ENCODE data around the gene HOXD4.
A peak's percentile ranks its signal among the peaks of the same experiment; 100 is the strongest.

HOXD4 gene

DNA sequence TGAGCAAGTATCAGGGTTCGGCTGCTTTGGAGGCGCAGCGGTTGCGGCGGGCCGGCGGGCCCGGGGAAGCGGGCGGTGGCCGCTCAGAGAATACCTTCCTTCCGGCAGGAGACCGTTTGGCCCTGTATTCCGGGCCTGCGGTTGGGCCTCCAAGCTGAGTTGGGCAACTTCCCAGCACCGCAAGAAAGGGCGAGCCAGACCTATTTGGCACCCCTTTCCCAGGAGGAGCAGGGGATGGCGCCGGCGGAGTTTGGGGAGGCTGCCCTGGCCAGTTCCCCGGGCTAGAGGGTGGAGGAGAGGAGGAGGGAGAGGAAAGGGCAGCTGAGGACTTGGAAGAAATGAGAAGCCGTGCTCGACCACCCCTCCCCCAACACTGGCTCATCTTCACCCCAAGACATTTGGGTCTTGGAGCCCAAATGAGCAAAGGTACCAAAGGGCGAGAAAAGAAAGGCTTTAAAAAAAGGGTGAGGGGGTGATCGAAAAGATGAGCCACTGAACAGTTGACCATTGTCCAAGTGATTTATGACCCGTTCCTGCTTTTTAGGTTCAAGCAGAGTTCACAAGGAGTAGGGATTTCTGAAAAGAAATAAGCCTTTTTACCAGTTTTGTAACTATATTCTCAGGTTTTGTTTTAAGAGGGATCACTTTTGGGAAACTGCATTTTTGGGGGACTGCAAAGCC is 14.2 kb downstream of the HOXD4 start:
- peaks cover 97% of the 10 kb centered on the region for H3K4me1 Mint-ChIP-seq
- peak overlapping the region; percentile 86 for H3K4me3 Mint-ChIP-seq
- no peak for DNase-seq

GRCh38 chr2:176166272-176166671 is 14.9 kb downstream of the HOXD4 start:
- peaks cover 4% of the 10 kb centered on the region for H3K27me3 Mint-ChIP-seq (ENCODE audit: low read depth, poor library complexity)
- H3K27ac Mint-ChIP-seq, result peak overlapping the region; percentile 99
- H3K4me3 Mint-ChIP-seq, result peak overlapping the region; percentile 86
- no peak for DNase-seq
- H3K36me3 Mint-ChIP-seq (ENCODE audit: low read depth), result peaks cover 23% of the 10 kb centered on the region
- H3K9me3 Mint-ChIP-seq, result no peaks in the 10 kb centered on the region
- H3K4me1 Mint-ChIP-seq, result peaks cover 97% of the 10 kb centered on the region
- TF ChIP-seq, protein P1, sequence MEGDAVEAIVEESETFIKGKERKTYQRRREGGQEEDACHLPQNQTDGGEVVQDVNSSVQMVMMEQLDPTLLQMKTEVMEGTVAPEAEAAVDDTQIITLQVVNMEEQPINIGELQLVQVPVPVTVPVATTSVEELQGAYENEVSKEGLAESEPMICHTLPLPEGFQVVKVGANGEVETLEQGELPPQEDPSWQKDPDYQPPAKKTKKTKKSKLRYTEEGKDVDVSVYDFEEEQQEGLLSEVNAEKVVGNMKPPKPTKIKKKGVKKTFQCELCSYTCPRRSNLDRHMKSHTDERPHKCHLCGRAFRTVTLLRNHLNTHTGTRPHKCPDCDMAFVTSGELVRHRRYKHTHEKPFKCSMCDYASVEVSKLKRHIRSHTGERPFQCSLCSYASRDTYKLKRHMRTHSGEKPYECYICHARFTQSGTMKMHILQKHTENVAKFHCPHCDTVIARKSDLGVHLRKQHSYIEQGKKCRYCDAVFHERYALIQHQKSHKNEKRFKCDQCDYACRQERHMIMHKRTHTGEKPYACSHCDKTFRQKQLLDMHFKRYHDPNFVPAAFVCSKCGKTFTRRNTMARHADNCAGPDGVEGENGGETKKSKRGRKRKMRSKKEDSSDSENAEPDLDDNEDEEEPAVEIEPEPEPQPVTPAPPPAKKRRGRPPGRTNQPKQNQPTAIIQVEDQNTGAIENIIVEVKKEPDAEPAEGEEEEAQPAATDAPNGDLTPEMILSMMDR (IDR thresholded peaks at IDR 0.05), result no peak

More for the DNA sequence above, 14.2 kb downstream of the HOXD4 start:
- Mint-ChIP-seq H3K27ac (peak overlapping the region; percentile 99), H3K27me3 (ENCODE audit: low read depth, poor library complexity) (peaks cover 4% of the 10 kb centered on the region), H3K36me3 (ENCODE audit: low read depth) (peaks cover 23% of the 10 kb centered on the region), H3K9me3 (no peaks in the 10 kb centered on the region)
- TF ChIP-seq, protein P1 (IDR thresholded peaks at IDR 0.05), result no peak

GRCh38 chr2:176167398-176167797 is 16.0 kb downstream of the HOXD4 start:
- TF ChIP-seq, protein P1 (IDR thresholded peaks at IDR 0.05), result no peak
- H3K27ac Mint-ChIP-seq, result no peak overlapping the region
- H3K9me3 Mint-ChIP-seq, result no peaks in the 10 kb centered on the region
- peaks cover 7% of the 10 kb centered on the region for H3K27me3 Mint-ChIP-seq (ENCODE audit: low read depth, poor library complexity)
- H3K4me1 Mint-ChIP-seq, result peaks cover 95% of the 10 kb centered on the region
- DNase-seq, result no peak
- peaks cover 25% of the 10 kb centered on the region for H3K36me3 Mint-ChIP-seq (ENCODE audit: low read depth)
- peak overlapping the region; percentile 14 for H3K4me3 Mint-ChIP-seq

- TF ChIP-seq, protein P1 (IDR thresholded peaks at IDR 0.05), result no peak
- Mint-ChIP-seq H3K36me3 (ENCODE audit: low read depth) (peaks cover 36% of the 10 kb centered on the region), H3K9me3 (no peaks in the 10 kb centered on the region), H3K4me1 (peaks cover 95% of the 10 kb centered on the region), H3K27ac (peak overlapping the region; percentile 97), H3K27me3 (ENCODE audit: low read depth, poor library complexity) (peaks cover 7% of the 10 kb centered on the region), H3K4me3 (peak overlapping the region; percentile 42)
- DNase-seq, result no peak
Measured at GRCh38 chr2:176169181-176169580, 17.8 kb downstream of the HOXD4 start.

- no peak for DNase-seq
Measured at GRCh38 chr2:176169711-176170110, 18.4 kb downstream of the HOXD4 start.

More at GRCh38 chr2:176169711-176170110, 18.4 kb downstream of the HOXD4 start:
- Mint-ChIP-seq H3K36me3 (ENCODE audit: low read depth) (peaks cover 36% of the 10 kb centered on the region), H3K4me1 (peaks cover 95% of the 10 kb centered on the region), H3K9me3 (no peaks in the 10 kb centered on the region), H3K27me3 (ENCODE audit: low read depth, poor library complexity) (peaks cover 7% of the 10 kb centered on the region), H3K4me3 (peak overlapping the region; percentile 42), H3K27ac (peak overlapping the region; percentile 97)
- TF ChIP-seq, protein P1 (IDR thresholded peaks at IDR 0.05), result no peak
